Measurements from ENCODE around the gene PPP1R17.
A peak's percentile ranks its signal among the peaks of the same experiment; 100 is the strongest.

Gene PPP1R17

GRCh38 chr7:31744294-31744874 lies 57.4 kb downstream of the PPP1R17 start:
- Histone ChIP-seq H3K27me3 (ENCODE audit: insufficient read depth, low read length, poor library complexity, severe bottlenecking) (no peaks in the 10 kb centered on the region), H3K9me2 (replicated peaks; ENCODE audit: low read depth, low read length) (no peaks in the 10 kb centered on the region), H3K4me2 (ENCODE audit: low read depth, low read length, poor library complexity, severe bottlenecking) (no peak overlapping the region), H3K4me3 (ENCODE audit: low read length, poor library complexity, severe bottlenecking) (no peak overlapping the region), H3K9ac (ENCODE audit: low read depth, low read length, poor library complexity, severe bottlenecking) (no peak overlapping the region), H4K20me1 (ENCODE audit: insufficient read depth, low read length, poor library complexity, severe bottlenecking) (no peaks in the 10 kb centered on the region), H2AFZ (ENCODE audit: low read length) (no peak overlapping the region), H3K79me2 (ENCODE audit: insufficient read depth, low read length) (no peaks in the 10 kb centered on the region), H3F3A (ENCODE audit: low read depth) (no peaks in the 10 kb centered on the region), H3K4me1 (ENCODE audit: insufficient read depth, low read length, poor library complexity, severe bottlenecking) (no peaks in the 10 kb centered on the region), H3K9me3 (ENCODE audit: insufficient read depth, low read depth, low read length) (no peaks in the 10 kb centered on the region), H3K36me3 (ENCODE audit: insufficient read depth, low read length) (no peaks in the 10 kb centered on the region)
- TF ChIP-seq EZH2phosphoT487 (IDR thresholded peaks at IDR 0.05; ENCODE audit: borderline replicate concordance), result no peak
- TF ChIP-seq CTCF (conservative IDR thresholded peaks at IDR 0.05; ENCODE audit: low read length), result peak; percentile 96

- no peaks in the 10 kb centered on the region for H3K9me3 ChIP-seq (ENCODE audit: insufficient read depth, low read depth, low read length)
- no peaks in the 10 kb centered on the region for H4K20me1 ChIP-seq (ENCODE audit: insufficient read depth, low read length, poor library complexity, severe bottlenecking)
- TF ChIP-seq CTCF (conservative IDR thresholded peaks at IDR 0.05; ENCODE audit: low read length), result no peak
- H3K9ac ChIP-seq (ENCODE audit: low read depth, low read length, poor library complexity, severe bottlenecking), result no peak overlapping the region
- no peaks in the 10 kb centered on the region for H3F3A ChIP-seq (ENCODE audit: low read depth)
- no peaks in the 10 kb centered on the region for H3K36me3 ChIP-seq (ENCODE audit: insufficient read depth, low read length)
- H3K27me3 ChIP-seq (ENCODE audit: insufficient read depth, low read length, poor library complexity, severe bottlenecking), result no peaks in the 10 kb centered on the region
- no peak overlapping the region for H2AFZ ChIP-seq (ENCODE audit: low read length)
- H3K4me1 ChIP-seq (ENCODE audit: insufficient read depth, low read length, poor library complexity, severe bottlenecking), result no peaks in the 10 kb centered on the region
- no peaks in the 10 kb centered on the region for H3K9me2 ChIP-seq (replicated peaks; ENCODE audit: low read depth, low read length)
- H3K79me2 ChIP-seq (ENCODE audit: insufficient read depth, low read length), result no peaks in the 10 kb centered on the region
- H3K4me3 ChIP-seq (ENCODE audit: low read length, poor library complexity, severe bottlenecking), result no peak overlapping the region
- H3K4me2 ChIP-seq (ENCODE audit: low read depth, low read length, poor library complexity, severe bottlenecking), result no peak overlapping the region
Observed at GRCh38 chr7:31747553-31747952, 60.5 kb downstream of the PPP1R17 start.

- no peak overlapping the region for H3K9ac ChIP-seq (ENCODE audit: low read depth, low read length, poor library complexity, severe bottlenecking)
- TF ChIP-seq CTCF (conservative IDR thresholded peaks at IDR 0.05; ENCODE audit: low read length) (no peak), EZH2phosphoT487 (IDR thresholded peaks at IDR 0.05; ENCODE audit: borderline replicate concordance) (no peak)
- H3F3A ChIP-seq (ENCODE audit: low read depth), result no peaks in the 10 kb centered on the region
- H3K9me3 ChIP-seq (ENCODE audit: insufficient read depth, low read depth, low read length), result no peaks in the 10 kb centered on the region
- H3K9me2 ChIP-seq (replicated peaks; ENCODE audit: low read depth, low read length), result no peaks in the 10 kb centered on the region
- no peak overlapping the region for H3K4me3 ChIP-seq (ENCODE audit: low read length, poor library complexity, severe bottlenecking)
- no peaks in the 10 kb centered on the region for H3K27me3 ChIP-seq (ENCODE audit: insufficient read depth, low read length, poor library complexity, severe bottlenecking)
- no peak overlapping the region for H2AFZ ChIP-seq (ENCODE audit: low read length)
- H3K4me2 ChIP-seq (ENCODE audit: low read depth, low read length, poor library complexity, severe bottlenecking), result no peak overlapping the region
- no peaks in the 10 kb centered on the region for H3K4me1 ChIP-seq (ENCODE audit: insufficient read depth, low read length, poor library complexity, severe bottlenecking)
- no peaks in the 10 kb centered on the region for H3K36me3 ChIP-seq (ENCODE audit: insufficient read depth, low read length)
- H3K79me2 ChIP-seq (ENCODE audit: insufficient read depth, low read length), result no peaks in the 10 kb centered on the region
- no peaks in the 10 kb centered on the region for H4K20me1 ChIP-seq (ENCODE audit: insufficient read depth, low read length, poor library complexity, severe bottlenecking)
Observed at GRCh38 chr7:31748084-31748483, 61.1 kb downstream of the PPP1R17 start.

Data from Loucy (cell line).